MM.1S (cell line): ENCODE data around the gene KLHL28.

Source experiments
- EZH2 ChIP-seq: fragments of 300-600 bp; sonication (generic); optimal IDR thresholded peaks from 2 replicates; pipeline ENCODE3; 2017; ENCODE audit warnings: low read depth, mild to moderate bottlenecking, antibody characterized with exemption, low read length, mixed read lengths
- EZH2phosphoT487 ChIP-seq: fragments of 300-600 bp; sonication (generic); IDR thresholded peaks from 2 replicates; pipeline ENCODE4 v1.6.1; 2018; ENCODE audit warnings: antibody characterized with exemption, low read length
- TF ChIP-seq, protein P1 (sequence below): fragments of 300-600 bp; sonication (generic); IDR thresholded peaks from 2 replicates; pipeline ENCODE4 v1.5.1; 2016; ENCODE audit warnings: antibody characterized with exemption, low read length, mixed read lengths

- TF ChIP-seq, protein P1, sequence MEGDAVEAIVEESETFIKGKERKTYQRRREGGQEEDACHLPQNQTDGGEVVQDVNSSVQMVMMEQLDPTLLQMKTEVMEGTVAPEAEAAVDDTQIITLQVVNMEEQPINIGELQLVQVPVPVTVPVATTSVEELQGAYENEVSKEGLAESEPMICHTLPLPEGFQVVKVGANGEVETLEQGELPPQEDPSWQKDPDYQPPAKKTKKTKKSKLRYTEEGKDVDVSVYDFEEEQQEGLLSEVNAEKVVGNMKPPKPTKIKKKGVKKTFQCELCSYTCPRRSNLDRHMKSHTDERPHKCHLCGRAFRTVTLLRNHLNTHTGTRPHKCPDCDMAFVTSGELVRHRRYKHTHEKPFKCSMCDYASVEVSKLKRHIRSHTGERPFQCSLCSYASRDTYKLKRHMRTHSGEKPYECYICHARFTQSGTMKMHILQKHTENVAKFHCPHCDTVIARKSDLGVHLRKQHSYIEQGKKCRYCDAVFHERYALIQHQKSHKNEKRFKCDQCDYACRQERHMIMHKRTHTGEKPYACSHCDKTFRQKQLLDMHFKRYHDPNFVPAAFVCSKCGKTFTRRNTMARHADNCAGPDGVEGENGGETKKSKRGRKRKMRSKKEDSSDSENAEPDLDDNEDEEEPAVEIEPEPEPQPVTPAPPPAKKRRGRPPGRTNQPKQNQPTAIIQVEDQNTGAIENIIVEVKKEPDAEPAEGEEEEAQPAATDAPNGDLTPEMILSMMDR: no peak
- TF ChIP-seq EZH2phosphoT487 (no peak), EZH2 (no peak)
Observed at GRCh38 chr14:44979273-44979672, 17.5 kb upstream of the KLHL28 start.
